ENCODE data around the gene HS3ST4. TPM values are rescaled to one million over a fixed set of nuclear protein-coding genes. Genes with fewer than 3 reads are reported as not detected.

The HS3ST4 gene
- polyA plus RNA-seq, 1 donor from 2014 or later = 13.0 TPM

- TF ChIP-seq CTCF (IDR thresholded peaks at IDR 0.05; ENCODE audit: poor library complexity, severe bottlenecking) (no peak), EP300 (conservative IDR thresholded peaks at IDR 0.05; ENCODE audit: poor library complexity, severe bottlenecking) (no peak), SMC3 (conservative IDR thresholded peaks at IDR 0.05; ENCODE audit: poor library complexity) (no peak), EZH2 (IDR thresholded peaks at IDR 0.05; ENCODE audit: borderline replicate concordance, insufficient read depth, low read length, poor library complexity, severe bottlenecking) (no peak), POLR2AphosphoS5 (IDR thresholded peaks at IDR 0.05) (no peak), MXI1 (conservative IDR thresholded peaks at IDR 0.05; ENCODE audit: poor library complexity, severe bottlenecking) (no peak), RAD21 (conservative IDR thresholded peaks at IDR 0.05) (no peak), TAF1 (IDR thresholded peaks at IDR 0.05; ENCODE audit: low read depth) (no peak)
- TF ChIP-seq, protein P1, sequence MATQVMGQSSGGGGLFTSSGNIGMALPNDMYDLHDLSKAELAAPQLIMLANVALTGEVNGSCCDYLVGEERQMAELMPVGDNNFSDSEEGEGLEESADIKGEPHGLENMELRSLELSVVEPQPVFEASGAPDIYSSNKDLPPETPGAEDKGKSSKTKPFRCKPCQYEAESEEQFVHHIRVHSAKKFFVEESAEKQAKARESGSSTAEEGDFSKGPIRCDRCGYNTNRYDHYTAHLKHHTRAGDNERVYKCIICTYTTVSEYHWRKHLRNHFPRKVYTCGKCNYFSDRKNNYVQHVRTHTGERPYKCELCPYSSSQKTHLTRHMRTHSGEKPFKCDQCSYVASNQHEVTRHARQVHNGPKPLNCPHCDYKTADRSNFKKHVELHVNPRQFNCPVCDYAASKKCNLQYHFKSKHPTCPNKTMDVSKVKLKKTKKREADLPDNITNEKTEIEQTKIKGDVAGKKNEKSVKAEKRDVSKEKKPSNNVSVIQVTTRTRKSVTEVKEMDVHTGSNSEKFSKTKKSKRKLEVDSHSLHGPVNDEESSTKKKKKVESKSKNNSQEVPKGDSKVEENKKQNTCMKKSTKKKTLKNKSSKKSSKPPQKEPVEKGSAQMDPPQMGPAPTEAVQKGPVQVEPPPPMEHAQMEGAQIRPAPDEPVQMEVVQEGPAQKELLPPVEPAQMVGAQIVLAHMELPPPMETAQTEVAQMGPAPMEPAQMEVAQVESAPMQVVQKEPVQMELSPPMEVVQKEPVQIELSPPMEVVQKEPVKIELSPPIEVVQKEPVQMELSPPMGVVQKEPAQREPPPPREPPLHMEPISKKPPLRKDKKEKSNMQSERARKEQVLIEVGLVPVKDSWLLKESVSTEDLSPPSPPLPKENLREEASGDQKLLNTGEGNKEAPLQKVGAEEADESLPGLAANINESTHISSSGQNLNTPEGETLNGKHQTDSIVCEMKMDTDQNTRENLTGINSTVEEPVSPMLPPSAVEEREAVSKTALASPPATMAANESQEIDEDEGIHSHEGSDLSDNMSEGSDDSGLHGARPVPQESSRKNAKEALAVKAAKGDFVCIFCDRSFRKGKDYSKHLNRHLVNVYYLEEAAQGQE (IDR thresholded peaks at IDR 0.05; ENCODE audit: borderline replicate concordance) = no peak
These were observed 313.6 kb downstream of the HS3ST4 start for GRCh38 chr16:26005336-26005735.

DNA sequence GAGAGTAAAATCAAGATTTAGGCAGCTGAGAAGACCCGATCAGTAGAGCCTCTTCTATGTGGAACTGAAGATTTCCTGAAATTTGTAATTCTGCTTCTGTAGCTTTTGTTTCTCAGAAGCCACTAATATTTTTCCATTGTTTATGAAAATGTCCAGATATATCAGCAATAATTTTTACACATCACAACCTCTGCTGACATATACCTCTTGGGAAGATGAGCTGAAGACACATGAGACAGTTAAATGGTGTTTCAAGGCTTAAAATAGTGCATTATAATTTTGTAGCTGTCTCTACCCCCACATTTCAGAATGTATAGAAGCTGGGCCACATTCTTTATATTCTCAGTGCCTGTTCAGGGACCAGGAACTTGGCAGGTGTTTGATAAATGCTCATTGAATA lies 320.6 kb downstream of the HS3ST4 start:
- Histone ChIP-seq H3K9me3 (ENCODE audit: low read length) (no peaks in the 10 kb centered on the region), H3F3A (ENCODE audit: insufficient read depth, low read length, poor library complexity, severe bottlenecking) (no peaks in the 10 kb centered on the region), H3K4me2 (ENCODE audit: low read length) (peak overlapping the region; percentile 60), H3K9ac (ENCODE audit: low read length) (peak overlapping the region; percentile 6), H3K4me3 (ENCODE audit: low read length) (peak overlapping the region; percentile 7), H3K27ac (ENCODE audit: low read length) (peak overlapping the region; percentile 57), H4K20me1 (ENCODE audit: insufficient read depth) (no peaks in the 10 kb centered on the region), H3K36me3 (ENCODE audit: insufficient read depth, low read length) (no peaks in the 10 kb centered on the region), H3K27me3 (ENCODE audit: insufficient read depth, low read depth, low read length) (no peaks in the 10 kb centered on the region), H2AFZ (ENCODE audit: low read depth, low read length) (no peak overlapping the region), H3K79me2 (replicated peaks; ENCODE audit: insufficient read depth, low read length) (no peaks in the 10 kb centered on the region), H3K9me2 (ENCODE audit: insufficient read depth, low read length) (no peaks in the 10 kb centered on the region)
- TF ChIP-seq MXI1 (conservative IDR thresholded peaks at IDR 0.05; ENCODE audit: poor library complexity, severe bottlenecking) = no peak
- no peak for TF ChIP-seq TAF1 (IDR thresholded peaks at IDR 0.05; ENCODE audit: low read depth)
- TF ChIP-seq POLR2AphosphoS5 (IDR thresholded peaks at IDR 0.05) = peak; percentile 60
- peak; percentile 80 for TF ChIP-seq EP300 (conservative IDR thresholded peaks at IDR 0.05; ENCODE audit: poor library complexity, severe bottlenecking)

More at GRCh38 chr16:26005336-26005735, 313.6 kb downstream of the HS3ST4 start:
- no peak overlapping the region for H3K4me2 ChIP-seq (ENCODE audit: low read length)
- H3K36me3 ChIP-seq (ENCODE audit: insufficient read depth, low read length) = no peaks in the 10 kb centered on the region
- H4K20me1 ChIP-seq (ENCODE audit: insufficient read depth) = no peaks in the 10 kb centered on the region
- no peaks in the 10 kb centered on the region for H3K27me3 ChIP-seq (ENCODE audit: insufficient read depth, low read depth, low read length)
- no peak overlapping the region for H3K4me3 ChIP-seq (ENCODE audit: low read length)
- no peaks in the 10 kb centered on the region for H3K9me2 ChIP-seq (ENCODE audit: insufficient read depth, low read length)
- no peak overlapping the region for H3K9ac ChIP-seq (ENCODE audit: low read length)
- H3K79me2 ChIP-seq (replicated peaks; ENCODE audit: insufficient read depth, low read length) = no peaks in the 10 kb centered on the region
- no peak overlapping the region for H2AFZ ChIP-seq (ENCODE audit: low read depth, low read length)
- peaks cover 4% of the 10 kb centered on the region for H3K9me3 ChIP-seq (ENCODE audit: low read length)
- H3K27ac ChIP-seq (ENCODE audit: low read length) = no peak overlapping the region
- H3F3A ChIP-seq (ENCODE audit: insufficient read depth, low read length, poor library complexity, severe bottlenecking) = no peaks in the 10 kb centered on the region

Data from neural cell (in vitro differentiated cells).